DLD1 (cell line): ENCODE measurements around the gene TFPI2.

Experiments
- in situ Hi-C: cut with HindIII; loops from 2 replicates; pipeline ENCODE4 v1.10.0; 2017; ENCODE audit warnings: low sequenced_read_pairs

The TFPI2 gene

GRCh38 chr7:93860261-93860660 lies 30.3 kb downstream of the TFPI2 start:
- in situ Hi-C loops: no loop called here

DNA sequence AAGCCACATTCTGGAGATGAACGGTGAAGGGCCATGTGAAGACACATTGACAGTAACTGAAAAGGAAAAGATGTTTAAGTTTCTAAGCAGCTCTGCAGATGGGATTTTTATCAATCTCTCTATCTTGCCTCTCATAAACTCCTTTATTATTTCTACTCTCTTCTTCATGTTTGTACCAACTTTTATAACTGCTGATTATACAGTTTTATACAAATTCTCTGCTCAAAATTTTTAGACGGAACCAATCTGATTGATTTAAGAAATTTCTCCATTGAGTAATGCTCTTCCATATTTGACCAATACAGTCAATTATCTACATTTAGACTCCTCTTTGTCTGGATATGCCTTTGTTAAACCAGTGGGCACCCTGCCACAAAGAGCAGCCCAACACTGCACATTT lies 31.7 kb downstream of the TFPI2 start:
- in situ Hi-C loops: no loop called here

- in situ Hi-C loops: no loop called here
These were observed 34.2 kb downstream of the TFPI2 start for GRCh38 chr7:93856323-93856722.

- in situ Hi-C loops: no loop called here
These were observed 34.8 kb downstream of the TFPI2 start for GRCh38 chr7:93855797-93856196.

DNA sequence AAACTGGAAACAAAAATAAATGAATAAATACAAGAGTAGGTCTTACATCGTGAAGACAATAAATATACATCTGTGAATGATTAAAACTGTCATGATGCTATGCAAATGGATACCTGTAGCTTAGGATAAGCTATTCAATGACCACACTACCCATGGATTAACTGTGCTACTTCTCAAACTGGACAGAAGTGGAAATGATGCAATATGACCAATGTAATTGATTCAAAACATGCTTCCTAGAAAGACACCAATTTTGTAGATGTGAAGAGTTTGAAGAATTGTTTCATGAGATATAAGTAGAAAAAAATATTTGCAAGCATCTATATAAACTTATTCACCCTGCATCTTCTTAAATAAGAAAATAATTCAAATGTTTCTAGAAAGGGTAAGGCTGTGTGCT lies 36.1 kb downstream of the TFPI2 start:
- in situ Hi-C loops: no loop called here

DNA sequence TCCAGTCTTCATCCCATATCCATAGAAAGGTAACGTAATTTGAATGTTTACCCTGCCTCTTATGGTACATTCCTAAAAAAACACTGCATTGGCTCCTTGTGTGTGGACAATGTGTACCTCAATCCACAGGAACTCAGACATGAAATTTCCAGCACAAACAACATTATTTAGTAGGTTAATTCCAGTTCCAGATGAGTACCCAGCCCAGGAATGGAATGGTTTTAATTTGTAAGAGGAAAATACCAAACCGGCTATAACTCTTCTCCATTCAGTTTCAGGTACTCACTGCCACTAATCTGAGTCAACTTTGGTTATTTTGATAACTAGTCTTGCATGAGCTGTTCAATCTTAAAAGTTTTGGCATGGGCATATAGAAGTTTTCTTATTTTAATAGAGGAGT lies 39.0 kb downstream of the TFPI2 start:
- in situ Hi-C loops: no loop called here

- in situ Hi-C loops: no loop called here
These were observed 47.3 kb downstream of the TFPI2 start for GRCh38 chr7:93843260-93843659.

DNA sequence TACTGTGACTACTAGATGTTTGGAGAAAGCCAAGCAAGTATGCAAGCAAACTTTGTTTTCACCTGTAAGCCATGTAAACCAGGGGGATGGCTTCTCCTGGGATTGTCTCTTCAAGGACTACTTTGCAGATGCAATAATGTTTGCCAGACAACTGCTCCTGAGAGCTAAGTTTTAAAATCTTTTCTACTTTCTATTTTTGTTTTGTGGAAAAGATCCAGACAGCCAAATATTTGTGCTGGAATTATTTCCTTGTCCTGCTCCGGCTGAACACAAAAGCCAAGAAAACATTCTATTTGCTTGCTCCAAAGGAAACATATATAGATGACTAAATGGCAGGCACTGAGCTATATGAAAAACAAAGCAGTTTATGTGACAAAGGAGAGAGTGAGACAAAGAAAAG lies 51.6 kb downstream of the TFPI2 start:
- in situ Hi-C loops: no loop called here

- in situ Hi-C loops: no loop called here
These were observed 53.3 kb downstream of the TFPI2 start for GRCh38 chr7:93837245-93837644.

DNA sequence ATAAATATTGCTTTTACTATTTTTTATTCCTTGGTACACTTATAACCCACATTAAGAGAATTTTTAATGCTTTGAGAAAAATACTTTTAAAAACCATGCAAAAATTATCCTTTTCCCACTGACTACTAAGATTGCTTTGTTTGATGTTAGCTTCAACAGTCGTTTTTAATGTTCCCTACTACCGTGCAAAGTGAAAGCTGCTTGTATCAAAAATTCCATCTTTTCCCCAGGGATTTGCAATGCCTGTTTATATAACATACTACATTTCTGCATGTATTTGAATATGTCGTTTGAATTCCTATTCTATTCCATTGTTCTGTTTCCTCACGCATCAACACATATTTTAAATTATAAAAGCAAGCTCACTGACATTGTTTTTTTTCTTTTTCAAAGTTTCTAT lies 54.4 kb downstream of the TFPI2 start:
- in situ Hi-C loops: no loop called here

DNA sequence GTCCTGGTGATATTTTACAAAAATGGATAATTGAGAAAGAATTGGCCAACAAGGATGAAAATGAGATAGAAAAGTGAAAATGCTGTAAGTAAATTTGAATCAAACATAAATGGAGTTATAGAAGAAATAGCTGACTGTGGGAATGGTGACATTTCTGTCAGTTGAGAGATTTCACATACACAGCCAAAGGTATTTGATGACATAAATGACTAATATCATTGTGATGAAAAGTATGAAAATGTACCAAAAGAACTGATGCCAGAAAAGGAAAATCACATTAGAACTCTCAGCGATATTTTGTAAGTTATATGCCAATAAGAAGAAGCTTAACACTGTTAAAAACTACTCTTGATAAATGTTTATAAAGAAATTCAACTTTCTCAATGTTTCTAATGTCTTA lies 54.9 kb downstream of the TFPI2 start:
- in situ Hi-C loops: no loop called here
